Activated naive CD4-positive, alpha-beta T cell treated with anti-CD3 and anti-CD28 coated beads for 36 hours (primary cell): ENCODE measurements around the gene CORO2B. TPM values are rescaled to one million over a fixed set of nuclear protein-coding genes. Genes with fewer than 3 reads are reported as not detected.

Experiments
- CTCF ChIA-PET: fragments of 350-600 bp; sonication (Branson Sonifier 250); formaldehyde crosslinking; loops from one replicate; lab custom pipeline; 2021; ENCODE audit warnings: antibody characterized with exemption; lab: Charles Lee
- DNase-seq: peaks from one replicate; pipeline ENCODE4 v3.0.0-alpha.2; 2020
- H3K27ac Mint-ChIP-seq: one replicate; pipeline ENCODE4 v1.8.0; 2021; ENCODE audit warnings: mild to moderate bottlenecking, mixed read lengths
- H3K27me3 Mint-ChIP-seq: one replicate; pipeline ENCODE4 v1.8.0; 2021; ENCODE audit warnings: low read depth, mixed read lengths
- H3K36me3 Mint-ChIP-seq: one replicate; pipeline ENCODE4 v1.8.0; 2021; ENCODE audit warnings: low read depth, mixed read lengths
- H3K4me1 Mint-ChIP-seq: one replicate; pipeline ENCODE4 v1.8.0; 2021; ENCODE audit warnings: low read depth, mixed read lengths
- H3K4me3 Mint-ChIP-seq: one replicate; pipeline ENCODE4 v1.8.0; 2021; ENCODE audit warnings: mild to moderate bottlenecking, moderate library complexity, mixed read lengths
- H3K9me3 Mint-ChIP-seq: one replicate; pipeline ENCODE4 v1.8.0; 2021; ENCODE audit warnings: mixed read lengths
- intact Hi-C: fragments of 100-400 bp; cut with micrococcal nuclease; formaldehyde crosslinking; loops from one replicate; pipeline ENCODE4 v1.15.1; 2023
- total RNA-seq, 2 experiments: library from RNA; stranded (reverse); gene quantifications; one replicate each; pipeline ENCODE4 v1.2.3, GENCODE V29; 2021

CORO2B gene
- total RNA-seq, 2 experiments from 2014 or later: not detected

GRCh38 chr15:68620721-68621527 lies 42.1 kb downstream of the CORO2B start:
- Mint-ChIP-seq H3K9me3 (no peaks in the 10 kb centered on the region), H3K27ac (no peak overlapping the region), H3K4me1 (peaks cover 2% of the 10 kb centered on the region), H3K36me3 (no peaks in the 10 kb centered on the region), H3K27me3 (peaks cover 2% of the 10 kb centered on the region), H3K4me3 (no peak overlapping the region)
- intact Hi-C loops: no loop called here
- CTCF ChIA-PET: interaction anchor here (0.6 kb wide), 1 partner anchor 165 kb away, joined by 3 read pairs; no protein-coding TSS in a partner anchor
- no peak for DNase-seq

- H3K4me1 Mint-ChIP-seq: peaks cover 2% of the 10 kb centered on the region
- CTCF ChIA-PET: interaction anchor here (0.6 kb wide), 1 partner anchor 166 kb away, joined by 3 read pairs; no protein-coding TSS in a partner anchor
- peaks cover 2% of the 10 kb centered on the region for H3K27me3 Mint-ChIP-seq
- no peak overlapping the region for H3K27ac Mint-ChIP-seq
- H3K9me3 Mint-ChIP-seq: no peaks in the 10 kb centered on the region
- no peaks in the 10 kb centered on the region for H3K36me3 Mint-ChIP-seq
- intact Hi-C loops: no loop called here
- H3K4me3 Mint-ChIP-seq: no peak overlapping the region
- no peak for DNase-seq
These were observed 42.7 kb downstream of the CORO2B start for GRCh38 chr15:68621535-68621934.

DNA sequence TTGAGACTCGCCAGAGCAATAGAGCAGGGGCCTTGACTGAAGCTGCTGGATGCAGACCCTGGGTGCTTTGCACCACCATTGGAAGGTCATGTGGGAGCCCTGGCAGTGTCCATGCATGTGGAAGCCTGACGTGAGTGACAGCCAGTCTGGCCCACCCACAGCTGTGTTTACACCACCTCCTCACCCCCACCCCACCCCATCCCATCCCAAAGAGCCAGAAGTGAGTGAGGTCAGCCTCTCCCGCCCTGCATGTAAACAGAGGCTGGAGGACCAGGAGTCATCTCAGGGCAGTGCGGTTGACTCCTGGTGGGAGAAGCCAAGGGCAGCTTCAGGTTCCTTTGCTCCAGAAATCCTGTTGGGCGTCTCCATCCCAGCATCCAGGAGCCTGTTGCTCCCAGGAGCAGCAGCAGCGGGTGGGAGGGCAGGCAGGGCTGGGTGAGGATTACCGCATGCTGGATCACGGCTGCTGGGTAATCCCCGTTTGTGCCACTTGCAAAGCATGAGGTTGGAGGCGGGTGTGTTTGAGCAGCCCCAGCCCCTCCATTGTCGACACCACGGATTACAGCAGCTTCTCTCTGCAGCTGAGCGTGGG lies 44.6 kb downstream of the CORO2B start:
- intact Hi-C loops: no loop called here
- CTCF ChIA-PET: no interaction called here
- H3K4me3 Mint-ChIP-seq: no peak overlapping the region
- DNase-seq: no peak
- H3K4me1 Mint-ChIP-seq: no peaks in the 10 kb centered on the region
- H3K27ac Mint-ChIP-seq: no peak overlapping the region
- no peaks in the 10 kb centered on the region for H3K36me3 Mint-ChIP-seq
- H3K27me3 Mint-ChIP-seq: peaks cover 2% of the 10 kb centered on the region
- H3K9me3 Mint-ChIP-seq: no peaks in the 10 kb centered on the region

DNA sequence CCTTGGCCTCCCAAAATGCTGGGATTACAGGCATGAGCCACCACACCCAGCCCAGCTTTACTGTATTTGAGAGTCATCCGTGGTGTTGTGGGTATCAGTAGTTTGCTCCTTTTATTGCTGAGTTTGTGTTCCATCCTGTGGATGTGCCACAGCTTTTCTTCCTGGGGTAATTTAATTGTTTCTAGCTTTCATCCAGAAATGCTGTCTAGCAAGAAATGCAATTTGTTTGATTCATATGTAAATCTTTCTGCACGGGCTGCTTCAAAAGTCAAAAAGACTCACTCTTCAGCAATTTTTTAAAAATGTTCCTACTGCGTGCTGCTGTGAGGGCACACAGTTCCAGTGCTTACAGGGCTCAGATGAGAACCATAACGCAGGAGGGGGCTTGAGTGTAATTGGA lies 47.1 kb downstream of the CORO2B start:
- DNase-seq: no peak
- intact Hi-C loops: no loop called here
- Mint-ChIP-seq H3K27me3 (peaks cover 2% of the 10 kb centered on the region), H3K9me3 (no peaks in the 10 kb centered on the region), H3K36me3 (no peaks in the 10 kb centered on the region), H3K4me1 (no peaks in the 10 kb centered on the region), H3K4me3 (no peak overlapping the region), H3K27ac (no peak overlapping the region)
- CTCF ChIA-PET: no interaction called here

DNA sequence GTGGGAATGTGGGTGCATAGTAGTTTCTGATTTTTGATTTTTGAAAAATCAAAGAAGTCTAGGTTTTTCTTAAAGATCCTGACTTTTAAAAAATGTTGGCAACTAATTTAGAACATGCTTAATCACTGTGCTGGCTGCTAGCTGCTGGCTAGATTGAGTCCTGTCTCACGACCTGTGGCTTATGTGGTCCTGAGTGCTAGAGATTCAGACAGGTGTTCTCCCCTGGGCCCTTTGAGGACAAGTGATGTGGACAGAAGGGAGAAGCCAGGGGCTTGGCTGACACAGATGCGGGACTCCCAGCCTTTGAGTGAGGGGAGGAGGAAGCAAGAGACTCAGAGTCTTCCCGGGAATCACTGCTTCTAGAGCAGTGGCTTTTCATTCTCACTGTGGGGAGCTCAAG lies 47.5 kb downstream of the CORO2B start:
- Mint-ChIP-seq H3K36me3 (no peaks in the 10 kb centered on the region), H3K27me3 (peaks cover 2% of the 10 kb centered on the region), H3K27ac (no peak overlapping the region), H3K9me3 (no peaks in the 10 kb centered on the region), H3K4me1 (no peaks in the 10 kb centered on the region), H3K4me3 (no peak overlapping the region)
- CTCF ChIA-PET: interaction anchor here (0.9 to 1.1 kb wide), 2 partner anchors 48 to 78 kb away, joined by 3 read pairs; no protein-coding TSS in a partner anchor
- DNase-seq: no peak
- intact Hi-C loops: no loop called here

- no peak overlapping the region for H3K27ac Mint-ChIP-seq
- H3K27me3 Mint-ChIP-seq: peaks cover 2% of the 10 kb centered on the region
- H3K9me3 Mint-ChIP-seq: no peaks in the 10 kb centered on the region
- no peaks in the 10 kb centered on the region for H3K36me3 Mint-ChIP-seq
- intact Hi-C loops: no loop called here
- no peak for DNase-seq
- H3K4me3 Mint-ChIP-seq: no peak overlapping the region
- CTCF ChIA-PET: interaction anchor here (0.9 to 1.1 kb wide), 3 partner anchors 11 to 78 kb away, joined by 3 read pairs; no protein-coding TSS in a partner anchor
- no peaks in the 10 kb centered on the region for H3K4me1 Mint-ChIP-seq
These were observed 47.9 kb downstream of the CORO2B start for GRCh38 chr15:68626739-68627138.

GRCh38 chr15:68627476-68627875 lies 48.7 kb downstream of the CORO2B start:
- H3K4me3 Mint-ChIP-seq: no peak overlapping the region
- DNase-seq: no peak
- no peak overlapping the region for H3K27ac Mint-ChIP-seq
- H3K9me3 Mint-ChIP-seq: no peaks in the 10 kb centered on the region
- CTCF ChIA-PET: interaction anchor here (0.9 to 1.1 kb wide), 3 partner anchors 10 to 79 kb away, joined by 3 read pairs; no protein-coding TSS in a partner anchor
- intact Hi-C loops: no loop called here
- no peaks in the 10 kb centered on the region for H3K4me1 Mint-ChIP-seq
- H3K27me3 Mint-ChIP-seq: peaks cover 2% of the 10 kb centered on the region
- H3K36me3 Mint-ChIP-seq: no peaks in the 10 kb centered on the region

GRCh38 chr15:68627995-68628394 lies 49.2 kb downstream of the CORO2B start:
- Mint-ChIP-seq H3K4me3 (no peak overlapping the region), H3K27me3 (peaks cover 2% of the 10 kb centered on the region), H3K9me3 (no peaks in the 10 kb centered on the region), H3K27ac (no peak overlapping the region), H3K36me3 (no peaks in the 10 kb centered on the region), H3K4me1 (no peaks in the 10 kb centered on the region)
- no peak for DNase-seq
- intact Hi-C loops: no loop called here
- CTCF ChIA-PET: no interaction called here

- intact Hi-C loops: no loop called here
- Mint-ChIP-seq H3K27ac (no peak overlapping the region), H3K27me3 (peaks cover 2% of the 10 kb centered on the region), H3K4me3 (no peak overlapping the region), H3K4me1 (no peaks in the 10 kb centered on the region), H3K36me3 (no peaks in the 10 kb centered on the region), H3K9me3 (no peaks in the 10 kb centered on the region)
- CTCF ChIA-PET: interaction anchor here (0.6 kb wide), 1 partner anchor 74 kb away, joined by 3 read pairs; no protein-coding TSS in a partner anchor
- no peak for DNase-seq
These were observed 50.9 kb downstream of the CORO2B start for GRCh38 chr15:68629519-68630210.

DNA sequence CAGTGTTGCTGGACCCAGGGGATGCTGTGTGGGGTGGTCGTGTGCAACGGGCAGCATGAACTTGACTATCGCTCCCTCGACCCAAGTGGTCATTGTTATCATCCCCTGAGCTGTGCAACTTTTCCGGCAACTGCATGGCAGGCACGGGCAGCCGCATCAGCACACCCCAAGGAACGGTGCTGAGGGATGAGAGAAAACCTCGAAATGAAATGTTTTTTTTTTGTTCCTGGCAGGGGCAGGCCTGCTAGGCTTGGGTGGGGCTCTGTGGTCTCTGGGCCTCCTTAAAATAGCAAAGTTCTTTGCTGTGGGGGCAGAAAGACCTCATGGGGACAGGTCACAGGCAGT lies 51.4 kb downstream of the CORO2B start:
- H3K4me1 Mint-ChIP-seq: no peaks in the 10 kb centered on the region
- CTCF ChIA-PET: interaction anchor here (0.6 kb wide), 1 partner anchor 74 kb away, joined by 3 read pairs; no protein-coding TSS in a partner anchor
- no peak for DNase-seq
- no peak overlapping the region for H3K27ac Mint-ChIP-seq
- no peaks in the 10 kb centered on the region for H3K36me3 Mint-ChIP-seq
- H3K27me3 Mint-ChIP-seq: peaks cover 2% of the 10 kb centered on the region
- H3K9me3 Mint-ChIP-seq: no peaks in the 10 kb centered on the region
- no peak overlapping the region for H3K4me3 Mint-ChIP-seq
- intact Hi-C loops: no loop called here

- intact Hi-C loops: no loop called here
- H3K36me3 Mint-ChIP-seq: no peaks in the 10 kb centered on the region
- no peaks in the 10 kb centered on the region for H3K4me1 Mint-ChIP-seq
- H3K27ac Mint-ChIP-seq: no peak overlapping the region
- no peak overlapping the region for H3K4me3 Mint-ChIP-seq
- CTCF ChIA-PET: interaction anchor here (1.5 kb wide), 1 partner anchor 81 kb away, joined by 3 read pairs; no protein-coding TSS in a partner anchor
- peaks cover under 1% of the 10 kb centered on the region for H3K27me3 Mint-ChIP-seq
- no peaks in the 10 kb centered on the region for H3K9me3 Mint-ChIP-seq
- DNase-seq: no peak
These were observed 52.0 kb downstream of the CORO2B start for GRCh38 chr15:68630836-68631235.

- Mint-ChIP-seq H3K9me3 (no peaks in the 10 kb centered on the region), H3K36me3 (no peaks in the 10 kb centered on the region)
- intact Hi-C loops: no loop called here
These were observed 52.8 kb downstream of the CORO2B start for GRCh38 chr15:68631601-68632051.

More at GRCh38 chr15:68631601-68632051, 52.8 kb downstream of the CORO2B start:
- Mint-ChIP-seq H3K27me3 (no peaks in the 10 kb centered on the region), H3K4me1 (no peaks in the 10 kb centered on the region), H3K27ac (no peak overlapping the region), H3K4me3 (no peak overlapping the region)
- CTCF ChIA-PET: interaction anchor here (0.6 to 1.5 kb wide), 3 partner anchors 77 to 194 kb away, joined by 3 to 5 read pairs (median 3); no protein-coding TSS in a partner anchor
- DNase-seq: no peak
